OCI-LY1 (cell line): ENCODE measurements around the gene PTGDR2.

ENCODE experiments used
- H2AFZ ChIP-seq: fragments of 200-600 bp; sonication (generic), shearing (Covaris generic); 2 replicates; pipeline ENCODE4 v1.6.0; 2014; ENCODE audit warnings: antibody characterized with exemption, mild to moderate bottlenecking, low read length
- H3F3A ChIP-seq: fragments of 200-600 bp; sonication (generic), shearing (Covaris generic); 2 replicates; pipeline ENCODE4 v1.6.0; 2014; ENCODE audit warnings: mild to moderate bottlenecking, antibody characterized with exemption, low read length, moderate library complexity; ENCODE audit not compliant: insufficient read depth
- H3K27ac ChIP-seq: fragments of 200-600 bp; sonication (generic); 2 replicates; pipeline ENCODE4 v1.5.1; 2014; ENCODE audit warnings: low read length, mixed run types, mild to moderate bottlenecking, low read depth; ENCODE audit not compliant: poor library complexity, severe bottlenecking
- H3K27me3 ChIP-seq: fragments of 200-600 bp; sonication (generic); 2 replicates; pipeline ENCODE4 v1.6.0; 2014; ENCODE audit warnings: antibody characterized with exemption, mild to moderate bottlenecking, low read length, moderate library complexity; ENCODE audit not compliant: insufficient read depth
- H3K36me3 ChIP-seq: fragments of 200-600 bp; sonication (generic); 2 replicates; pipeline ENCODE4 v1.6.1; 2014; ENCODE audit warnings: mild to moderate bottlenecking, antibody characterized with exemption, low read length, moderate library complexity, mixed read lengths; ENCODE audit not compliant: insufficient read depth
- H3K4me1 ChIP-seq: fragments of 200-600 bp; sonication (generic); 2 replicates; pipeline ENCODE4 v1.5.1; 2014; ENCODE audit warnings: mild to moderate bottlenecking, low read length, moderate library complexity; ENCODE audit not compliant: insufficient read depth, severe bottlenecking
- H3K4me2 ChIP-seq: fragments of 200-600 bp; sonication (generic), shearing (Covaris generic); 2 replicates; pipeline ENCODE4 v1.6.1; 2014; ENCODE audit warnings: low read length
- H3K4me3 ChIP-seq: fragments of 200-600 bp; sonication (generic); 2 replicates; pipeline ENCODE4 v1.5.1; 2014; ENCODE audit warnings: low read length, low read depth, mild to moderate bottlenecking, mixed read lengths; ENCODE audit not compliant: poor library complexity, severe bottlenecking
- H3K79me2 ChIP-seq: fragments of 200-600 bp; shearing (Covaris generic); 2 replicates; pipeline ENCODE4 v1.6.1; 2016; ENCODE audit warnings: mixed run types, low read length, mixed read lengths; ENCODE audit not compliant: insufficient read depth
- H3K9ac ChIP-seq: fragments of 200-600 bp; sonication (generic), shearing (Covaris generic); 2 replicates; pipeline ENCODE4 v1.6.1; 2014; ENCODE audit warnings: mild to moderate bottlenecking, low read length, mixed read lengths
- H3K9me2 ChIP-seq: fragments of 200-600 bp; sonication (generic), shearing (Covaris generic); 2 replicates; pipeline ENCODE4 v1.6.1; 2014; ENCODE audit warnings: low read depth, mild to moderate bottlenecking, low read length, mixed read lengths
- H3K9me3 ChIP-seq: fragments of 200-600 bp; shearing (Covaris generic); 2 replicates; pipeline ENCODE4 v1.6.1; 2014; ENCODE audit warnings: low read length, mixed read lengths
- H4K20me1 ChIP-seq: fragments of 200-600 bp; sonication (generic), shearing (Covaris generic); 2 replicates; pipeline ENCODE4 v1.6.0; 2016; ENCODE audit warnings: mild to moderate bottlenecking, low read length; ENCODE audit not compliant: insufficient read depth
- CTCF ChIP-seq: fragments of 200-600 bp; sonication (generic), shearing (Covaris generic); IDR thresholded peaks from 2 replicates; pipeline ENCODE4 v1.5.1; 2017; ENCODE audit warnings: mild to moderate bottlenecking, antibody characterized with exemption, low read length, moderate library complexity, mixed read lengths
- EZH2 ChIP-seq: fragments of 200-600 bp; sonication (generic), shearing (Covaris generic); IDR thresholded peaks from 2 replicates; pipeline ENCODE4 v1.8.0; 2017; ENCODE audit warnings: borderline replicate concordance, mixed run types, mild to moderate bottlenecking, antibody characterized with exemption, low read length, moderate library complexity, mixed read lengths

PTGDR2 gene

DNA sequence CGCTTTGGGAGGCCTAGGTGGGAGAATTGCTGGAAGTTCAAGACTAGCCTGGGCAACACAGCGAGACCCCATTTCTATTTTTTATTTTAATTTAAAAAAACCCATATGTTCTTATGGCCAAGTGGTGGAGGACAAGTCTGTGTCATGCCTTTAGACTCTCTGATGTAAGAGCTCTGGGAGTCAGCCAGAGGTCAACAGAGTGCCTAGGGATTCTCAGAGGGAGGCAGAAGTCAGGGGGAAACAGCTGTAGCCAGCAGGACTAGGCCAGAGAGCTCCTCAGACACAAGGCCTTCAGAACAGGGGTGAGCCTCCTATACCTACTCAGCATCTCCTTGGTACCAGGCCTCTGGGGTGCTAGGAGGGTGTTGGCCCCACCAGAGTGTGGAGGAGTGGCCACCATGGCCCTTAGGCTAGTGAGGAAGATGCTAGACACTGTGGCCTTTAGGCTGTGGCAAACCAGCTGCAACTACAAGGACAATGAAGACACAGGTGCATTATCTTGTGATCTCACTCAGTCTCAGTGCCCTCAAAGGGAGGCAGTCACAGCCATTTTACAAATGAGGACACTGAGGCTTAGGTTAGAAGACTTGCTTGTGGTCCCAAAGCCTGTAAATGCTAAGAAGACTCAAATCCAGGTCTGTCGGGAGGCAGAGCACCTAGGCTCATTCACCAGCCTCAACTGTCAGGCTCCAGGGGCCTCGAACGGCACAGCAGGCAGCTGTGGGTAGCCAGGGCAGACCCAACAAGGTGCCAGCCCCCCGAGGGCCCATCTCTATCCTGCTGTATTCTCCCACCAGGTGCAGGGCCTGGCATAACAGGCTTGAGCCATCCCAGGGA lies 16.6 kb upstream of the PTGDR2 start:
- Histone ChIP-seq H4K20me1 (no peaks in the 10 kb centered on the region), H3K9me2 (no peaks in the 10 kb centered on the region), H3K27ac (no peak overlapping the region), H2AFZ (no peak overlapping the region), H3K9ac (no peak overlapping the region), H3K36me3 (no peaks in the 10 kb centered on the region), H3K79me2 (no peaks in the 10 kb centered on the region), H3K27me3 (no peaks in the 10 kb centered on the region), H3K4me3 (no peak overlapping the region), H3K4me1 (no peaks in the 10 kb centered on the region), H3F3A (no peaks in the 10 kb centered on the region), H3K4me2 (no peak overlapping the region), H3K9me3 (no peaks in the 10 kb centered on the region)
- TF ChIP-seq CTCF (no peak), EZH2 (no peak)

GRCh38 chr11:60871378-60872061 lies 15.8 kb upstream of the PTGDR2 start:
- H3K9me3 ChIP-seq = no peaks in the 10 kb centered on the region
- H3K4me2 ChIP-seq = no peak overlapping the region
- H3K27ac ChIP-seq = no peak overlapping the region
- no peaks in the 10 kb centered on the region for H3K27me3 ChIP-seq
- H3K79me2 ChIP-seq = no peaks in the 10 kb centered on the region
- no peaks in the 10 kb centered on the region for H3K36me3 ChIP-seq
- H4K20me1 ChIP-seq = no peaks in the 10 kb centered on the region
- no peaks in the 10 kb centered on the region for H3F3A ChIP-seq
- TF ChIP-seq CTCF (no peak), EZH2 (no peak)
- no peak overlapping the region for H3K9ac ChIP-seq
- H2AFZ ChIP-seq = no peak overlapping the region
- H3K4me1 ChIP-seq = no peaks in the 10 kb centered on the region
- H3K9me2 ChIP-seq = no peaks in the 10 kb centered on the region
- no peak overlapping the region for H3K4me3 ChIP-seq

- no peaks in the 10 kb centered on the region for H3K9me2 ChIP-seq
- H3K9me3 ChIP-seq = no peaks in the 10 kb centered on the region
- no peaks in the 10 kb centered on the region for H3K27me3 ChIP-seq
- no peak overlapping the region for H3K4me2 ChIP-seq
- no peak overlapping the region for H3K9ac ChIP-seq
- no peak overlapping the region for H3K27ac ChIP-seq
- no peaks in the 10 kb centered on the region for H3F3A ChIP-seq
- H2AFZ ChIP-seq = no peak overlapping the region
- no peak overlapping the region for H3K4me3 ChIP-seq
- TF ChIP-seq CTCF (no peak), EZH2 (no peak)
- no peaks in the 10 kb centered on the region for H3K79me2 ChIP-seq
- H3K4me1 ChIP-seq = no peaks in the 10 kb centered on the region
- no peaks in the 10 kb centered on the region for H4K20me1 ChIP-seq
- H3K36me3 ChIP-seq = no peaks in the 10 kb centered on the region
Observed at GRCh38 chr11:60870733-60871377, 15.1 kb upstream of the PTGDR2 start.
